ENCODE data around the gene SPTBN1.
A peak's percentile ranks its signal among the peaks of the same experiment; 100 is the strongest.

SPTBN1 gene

DNA sequence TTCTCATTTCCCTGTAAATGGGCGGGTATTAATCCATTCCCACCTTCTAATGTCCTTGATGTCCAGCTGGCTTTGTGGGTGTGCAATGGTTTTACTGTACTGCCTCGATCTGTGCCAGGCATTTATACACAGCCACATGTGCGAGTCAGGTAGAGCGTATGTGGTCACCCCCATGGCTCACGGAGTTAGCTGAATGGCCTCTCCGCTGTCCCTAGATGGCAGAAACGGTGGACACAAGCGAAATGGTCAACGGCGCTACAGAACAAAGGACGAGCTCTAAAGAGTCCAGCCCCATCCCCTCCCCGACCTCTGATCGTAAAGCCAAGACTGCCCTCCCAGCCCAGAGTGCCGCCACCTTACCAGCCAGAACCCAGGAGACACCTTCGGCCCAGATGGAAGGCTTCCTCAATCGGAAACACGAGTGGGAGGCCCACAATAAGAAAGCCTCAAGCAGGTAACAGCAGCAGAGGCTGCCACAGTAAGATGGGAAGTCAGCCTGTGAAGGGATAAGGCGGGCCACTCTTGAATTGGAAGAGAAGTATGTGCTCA is 208.2 kb downstream of the SPTBN1 start:
- no peak for DNase-seq

- DNase-seq = peak; percentile 14
Measured at GRCh38 chr2:54665436-54665856, 209.3 kb downstream of the SPTBN1 start.

GRCh38 chr2:54666131-54666633 is 210.1 kb downstream of the SPTBN1 start:
- no peak for DNase-seq

- DNase-seq = no peak
Measured at GRCh38 chr2:54666634-54667265, 210.6 kb downstream of the SPTBN1 start.

DNA sequence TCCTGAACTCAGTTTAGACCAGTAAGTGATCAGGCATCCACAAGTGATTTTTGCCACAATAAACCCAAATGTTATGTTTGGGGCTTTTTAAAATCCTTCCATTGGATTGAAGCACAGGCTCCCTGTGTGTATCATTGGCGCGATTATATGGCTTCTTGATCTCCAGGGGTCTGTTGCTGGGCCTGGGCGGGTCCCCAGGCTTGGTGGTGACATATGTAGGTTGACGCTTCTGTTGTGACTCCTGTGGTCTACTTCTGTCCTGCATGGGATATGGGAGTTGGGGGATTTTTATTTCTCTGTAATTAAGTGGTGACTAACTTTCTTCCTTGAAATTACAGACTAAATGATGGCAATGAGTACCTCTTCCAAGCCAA is 211.1 kb downstream of the SPTBN1 start:
- DNase-seq = no peak

- no peak for DNase-seq
Measured at GRCh38 chr2:54667726-54668650, 211.9 kb downstream of the SPTBN1 start.

DNA sequence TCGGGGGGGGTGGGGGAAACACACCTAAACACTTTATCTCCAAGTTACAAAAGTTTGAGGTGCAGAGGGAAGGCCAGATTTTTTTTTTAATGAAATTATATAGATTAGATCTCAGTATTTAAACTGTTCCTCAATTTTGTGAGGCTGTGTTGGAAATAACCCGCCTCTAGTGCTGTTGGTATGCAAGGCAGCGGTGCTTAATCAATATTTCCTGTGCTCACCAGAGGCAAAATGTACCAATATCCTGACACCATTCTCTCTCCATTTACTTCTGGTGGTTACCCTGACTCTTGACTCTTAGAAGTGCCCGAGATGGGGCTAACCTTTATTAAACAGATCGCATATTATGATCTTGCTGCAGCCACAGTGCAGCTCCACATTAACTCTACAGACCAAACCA is 212.6 kb downstream of the SPTBN1 start:
- no peak for DNase-seq

DNA sequence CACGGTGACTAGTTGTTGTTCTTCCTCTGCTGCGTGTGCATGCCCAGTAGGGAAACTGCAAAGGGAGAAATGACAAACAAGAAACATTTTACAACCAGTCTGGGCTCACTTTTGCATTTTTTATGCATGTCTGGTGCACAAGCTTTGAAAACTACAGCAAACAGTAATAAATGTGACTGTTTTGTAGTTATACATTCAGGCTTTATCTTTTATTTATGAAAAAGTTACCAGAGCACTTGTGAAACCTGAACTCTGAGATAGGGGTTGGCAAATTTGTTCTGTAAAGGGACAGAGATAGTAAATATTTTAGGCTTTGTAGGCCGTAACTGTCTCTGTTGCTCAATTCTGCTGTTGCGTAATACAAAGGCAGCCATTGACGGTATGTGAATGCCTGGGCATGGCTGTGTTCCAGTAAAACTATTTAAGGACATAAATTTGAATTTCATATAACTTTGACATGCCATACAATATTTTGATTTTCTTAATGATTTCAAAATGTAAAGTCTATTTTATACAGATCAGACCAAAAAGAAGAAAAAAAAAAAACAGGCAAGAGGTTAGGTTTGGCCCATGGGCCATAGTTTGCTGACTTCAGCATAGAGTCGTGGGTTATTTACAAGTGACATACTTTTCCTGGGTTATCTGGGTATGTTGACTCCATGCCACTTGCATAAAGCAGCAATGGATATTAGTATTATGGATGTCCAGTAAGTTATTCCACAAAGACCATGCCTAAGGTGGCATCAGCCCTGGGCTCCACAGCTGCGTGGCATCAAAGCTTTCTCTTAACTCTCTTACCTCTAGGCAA is 213.8 kb downstream of the SPTBN1 start:
- no peak for DNase-seq

GRCh38 chr2:54670485-54671009 is 214.4 kb downstream of the SPTBN1 start:
- no peak for DNase-seq

DNA sequence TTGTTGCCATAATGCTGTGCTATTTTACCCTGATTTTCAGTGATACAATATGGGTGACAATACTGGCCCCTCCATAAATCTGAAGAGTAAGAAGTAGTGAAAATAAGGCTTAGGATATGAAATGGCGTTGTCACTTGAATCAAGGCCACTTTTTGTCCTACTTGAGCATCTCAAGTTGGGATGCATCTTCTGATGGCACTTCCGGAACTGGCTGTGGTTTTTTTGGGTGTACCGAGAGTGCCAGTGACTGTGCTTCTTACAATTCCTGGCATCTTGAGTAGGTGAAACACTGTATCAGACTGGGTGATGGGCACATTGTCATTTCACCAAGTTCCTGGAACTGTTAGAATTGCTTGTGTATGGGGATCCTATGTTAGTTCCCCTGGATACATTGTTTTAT is 214.9 kb downstream of the SPTBN1 start:
- DNase-seq = no peak

- no peak for DNase-seq
Measured at GRCh38 chr2:54671875-54672589, 215.9 kb downstream of the SPTBN1 start.

GRCh38 chr2:54672590-54673456 is 216.7 kb downstream of the SPTBN1 start:
- DNase-seq = no peak

DNA sequence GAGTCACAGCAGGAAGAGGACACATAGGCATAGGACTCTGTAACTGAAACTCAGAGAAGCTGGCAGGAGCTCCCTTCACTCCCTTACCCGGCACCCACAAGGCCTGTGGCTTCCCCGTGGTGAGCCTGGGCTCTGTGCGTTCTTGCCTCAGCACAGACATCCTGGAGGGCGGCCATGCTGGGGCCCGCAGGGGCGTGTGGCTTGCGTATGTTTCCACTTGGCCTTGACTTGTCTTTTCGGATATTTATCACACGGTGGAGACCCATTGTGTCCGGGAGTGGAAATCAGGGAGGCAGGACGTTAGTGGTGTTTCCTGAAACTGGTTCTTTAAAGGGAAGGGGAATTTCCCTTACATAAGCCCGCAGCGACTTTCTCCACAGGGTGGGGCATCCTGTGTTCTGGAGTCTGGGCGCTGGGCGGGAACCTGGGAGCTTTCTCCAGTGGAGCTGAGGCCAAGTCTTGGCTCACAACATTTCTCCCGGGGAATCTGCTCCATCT is 217.4 kb downstream of the SPTBN1 start:
- no peak for DNase-seq

DNA sequence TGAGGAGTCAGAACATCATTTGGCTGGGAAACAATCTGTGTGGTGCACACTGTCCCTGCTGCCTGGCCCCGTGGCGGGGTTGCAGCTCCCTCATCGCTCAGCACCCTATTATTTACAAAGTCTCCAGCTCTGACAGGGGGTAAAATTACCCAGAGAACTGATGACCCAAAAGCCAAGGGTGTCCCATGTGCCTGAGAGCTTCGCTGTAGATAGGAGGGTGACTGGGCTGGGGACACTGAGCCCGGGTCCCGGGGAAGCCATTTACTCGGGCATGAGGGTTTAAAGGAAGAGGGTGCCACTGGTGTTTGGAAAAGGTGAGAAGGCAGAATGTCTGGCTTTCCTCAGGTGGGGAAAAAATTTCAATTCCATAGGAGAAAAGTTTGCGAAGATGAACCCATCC is 219.2 kb downstream of the SPTBN1 start:
- no peak for DNase-seq

- DNase-seq = no peak
Measured at GRCh38 chr2:54675738-54676137, 219.6 kb downstream of the SPTBN1 start.

DNA sequence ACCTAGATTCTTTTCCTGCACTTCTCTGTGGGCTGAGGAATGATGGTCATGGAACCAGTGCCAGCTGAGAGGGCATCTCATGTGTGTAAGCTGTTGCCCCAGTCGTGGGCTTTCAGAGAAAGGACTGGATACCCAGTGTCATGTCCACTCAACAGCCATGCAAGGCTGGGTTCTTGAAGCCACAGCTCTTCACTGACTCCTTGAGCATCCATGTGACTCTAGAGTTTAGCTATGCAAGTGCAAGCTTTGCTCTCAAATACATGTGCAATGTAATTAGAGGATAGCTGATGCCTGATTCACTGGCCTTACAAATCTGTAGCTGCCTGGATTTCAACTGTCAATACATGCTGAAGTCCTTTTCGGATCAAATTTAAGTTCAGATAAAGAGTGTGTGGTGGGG is 220.5 kb downstream of the SPTBN1 start:
- no peak for DNase-seq

GRCh38 chr2:54677476-54678265 is 221.5 kb downstream of the SPTBN1 start:
- no peak for DNase-seq

DNA sequence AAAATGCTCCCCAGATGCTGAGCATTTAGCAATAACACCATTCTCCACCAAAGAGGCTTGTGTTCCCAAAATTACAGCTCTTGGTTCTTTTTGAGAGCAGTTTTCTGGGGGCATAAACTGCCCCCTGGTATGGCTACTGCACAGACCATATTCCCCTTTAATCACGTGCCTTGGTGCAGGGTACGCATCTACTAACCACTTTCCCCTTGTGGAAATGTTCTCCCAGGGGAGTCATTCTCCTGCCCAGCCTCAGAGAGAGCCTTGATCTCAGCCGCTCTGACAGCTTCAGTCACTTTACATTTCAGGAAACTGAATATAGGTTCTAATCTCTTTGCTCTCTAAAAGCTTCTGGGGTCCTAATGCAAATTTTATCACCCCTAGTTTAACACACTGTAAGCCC is 222.6 kb downstream of the SPTBN1 start:
- DNase-seq = no peak

- DNase-seq = no peak
Measured at GRCh38 chr2:54680397-54681041, 224.4 kb downstream of the SPTBN1 start.
